GM19035 (cell line): ENCODE measurements around the gene THOC6.

ENCODE experiments used
- ATAC-seq: cut with Tn5 transposase; IDR thresholded peaks from one replicate; pipeline ENCODE4 v1.9.1; 2021; ENCODE audit not compliant: unreplicated experiment

THOC6 gene

DNA sequence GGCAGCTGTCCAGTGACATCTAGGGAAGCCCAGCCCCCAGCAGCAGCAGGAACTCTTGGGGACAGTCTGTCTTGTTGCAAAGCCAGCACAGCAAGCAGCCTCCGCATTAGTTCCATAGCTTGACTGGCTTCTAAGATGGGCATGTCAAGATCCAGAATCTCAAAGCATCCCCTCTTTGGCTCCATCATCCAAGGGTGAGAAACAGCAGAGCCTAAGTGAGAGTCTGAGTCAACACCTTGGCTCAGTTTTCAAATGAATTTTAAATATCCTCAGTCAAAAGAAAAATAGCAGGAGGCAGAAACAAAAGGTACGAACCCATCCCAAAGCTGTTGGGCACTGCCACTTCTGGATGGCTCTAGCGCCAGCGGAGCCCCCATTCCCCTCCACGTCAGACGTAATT lies 8.9 kb upstream of the THOC6 start:
- no peak for ATAC-seq

- ATAC-seq: no peak
Observed at GRCh38 chr16:3015865-3016521, 7.8 kb upstream of the THOC6 start.

GRCh38 chr16:3017344-3017743 lies 6.5 kb upstream of the THOC6 start:
- ATAC-seq: no peak

DNA sequence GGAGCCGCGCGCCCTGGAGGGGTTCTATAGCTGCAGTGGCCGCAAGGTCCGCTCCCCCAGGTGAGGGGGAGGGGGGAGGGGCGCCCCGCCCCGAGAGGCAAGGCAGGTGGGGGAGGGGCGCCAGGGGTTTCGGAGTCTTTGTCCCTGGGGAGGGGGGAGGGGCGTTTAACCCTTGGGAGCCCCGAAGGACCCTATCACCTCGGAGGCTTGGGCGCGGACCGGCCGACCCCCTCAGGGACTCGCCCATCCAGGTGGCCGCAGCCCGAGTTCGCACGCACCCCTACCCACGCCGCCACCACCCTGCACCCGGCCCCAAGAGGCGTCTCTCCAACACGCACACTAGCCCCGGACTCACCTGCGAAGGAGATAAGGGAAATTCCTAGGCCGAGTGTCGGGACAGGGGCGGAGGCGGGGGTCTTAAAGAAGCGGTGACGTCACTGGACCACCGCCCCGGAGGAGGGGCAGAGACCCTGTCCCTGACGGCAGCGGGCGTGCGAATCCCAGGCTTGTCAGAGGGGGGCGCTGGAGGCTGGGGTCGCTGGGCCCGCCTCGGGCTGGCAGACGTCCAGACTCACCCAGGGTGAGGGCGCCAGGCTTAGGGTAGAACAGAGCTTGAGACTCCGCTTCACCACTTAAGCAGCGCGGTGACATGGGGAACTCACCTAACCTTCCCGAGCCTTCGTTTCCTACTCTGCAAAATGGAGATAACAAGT lies 5.9 kb upstream of the THOC6 start, which contains the start of gene CLDN6:
TSS of gene CLDN6 (minus strand) at position 390 of the 713 bp plus-strand sequence. CDS start 2,162 bp downstream, outside the sequence.
- ATAC-seq: no peak

GRCh38 chr16:3019594-3020246 lies 4.1 kb upstream of the THOC6 start:
- no peak for ATAC-seq

GRCh38 chr16:3020247-3020603 lies 3.6 kb upstream of the THOC6 start, which contains the start of gene TNFRSF12A:
Gene TNFRSF12A, plus strand, starts transcription at chr16:3020368. Its CDS starts 30 bp downstream, at chr16:3020398.
- ATAC-seq: no peak

GRCh38 chr16:3020604-3021448 lies 3.0 kb upstream of the THOC6 start:
- ATAC-seq: no peak

DNA sequence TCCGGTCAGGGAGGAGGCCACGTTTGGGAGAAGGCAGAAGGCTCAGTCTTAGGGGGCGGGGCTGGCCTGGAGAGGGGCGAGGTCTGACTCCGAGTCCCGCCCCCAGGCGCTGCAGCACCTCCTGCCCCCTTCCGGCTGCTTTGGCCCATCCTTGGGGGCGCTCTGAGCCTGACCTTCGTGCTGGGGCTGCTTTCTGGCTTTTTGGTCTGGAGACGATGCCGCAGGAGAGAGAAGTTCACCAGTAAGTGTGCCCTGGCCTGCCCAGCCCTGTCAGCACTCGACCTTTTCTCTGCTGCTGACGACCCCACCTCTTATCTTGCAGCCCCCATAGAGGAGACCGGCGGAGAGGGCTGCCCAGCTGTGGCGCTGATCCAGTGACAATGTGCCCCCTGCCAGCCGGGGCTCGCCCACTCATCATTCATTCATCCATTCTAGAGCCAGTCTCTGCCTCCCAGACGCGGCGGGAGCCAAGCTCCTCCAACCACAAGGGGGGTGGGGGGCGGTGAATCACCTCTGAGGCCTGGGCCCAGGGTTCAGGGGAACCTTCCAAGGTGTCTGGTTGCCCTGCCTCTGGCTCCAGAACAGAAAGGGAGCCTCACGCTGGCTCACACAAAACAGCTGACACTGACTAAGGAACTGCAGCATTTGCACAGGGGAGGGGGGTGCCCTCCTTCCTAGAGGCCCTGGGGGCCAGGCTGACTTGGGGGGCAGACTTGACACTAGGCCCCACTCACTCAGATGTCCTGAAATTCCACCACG lies 2.2 kb upstream of the THOC6 start:
- no peak for ATAC-seq

- no peak for ATAC-seq
Observed at GRCh38 chr16:3022208-3022683, 1.6 kb upstream of the THOC6 start.

GRCh38 chr16:3022684-3023414 lies 986 bp upstream of the THOC6 start:
- no peak for ATAC-seq

DNA sequence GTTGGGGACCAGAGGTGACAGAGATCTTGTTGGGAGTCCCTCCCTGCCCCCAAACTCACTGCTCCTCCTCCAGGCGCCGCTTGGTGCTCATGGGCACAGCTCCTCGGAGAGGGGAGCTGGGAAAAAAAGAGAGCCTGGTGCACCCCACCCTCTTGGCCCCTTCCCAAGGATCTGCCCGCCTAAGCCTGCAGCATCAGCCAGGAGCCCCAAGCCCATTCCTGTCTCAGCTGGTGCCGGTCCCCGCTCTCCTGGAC lies 493 bp upstream of the THOC6 start:
- no peak for ATAC-seq

DNA sequence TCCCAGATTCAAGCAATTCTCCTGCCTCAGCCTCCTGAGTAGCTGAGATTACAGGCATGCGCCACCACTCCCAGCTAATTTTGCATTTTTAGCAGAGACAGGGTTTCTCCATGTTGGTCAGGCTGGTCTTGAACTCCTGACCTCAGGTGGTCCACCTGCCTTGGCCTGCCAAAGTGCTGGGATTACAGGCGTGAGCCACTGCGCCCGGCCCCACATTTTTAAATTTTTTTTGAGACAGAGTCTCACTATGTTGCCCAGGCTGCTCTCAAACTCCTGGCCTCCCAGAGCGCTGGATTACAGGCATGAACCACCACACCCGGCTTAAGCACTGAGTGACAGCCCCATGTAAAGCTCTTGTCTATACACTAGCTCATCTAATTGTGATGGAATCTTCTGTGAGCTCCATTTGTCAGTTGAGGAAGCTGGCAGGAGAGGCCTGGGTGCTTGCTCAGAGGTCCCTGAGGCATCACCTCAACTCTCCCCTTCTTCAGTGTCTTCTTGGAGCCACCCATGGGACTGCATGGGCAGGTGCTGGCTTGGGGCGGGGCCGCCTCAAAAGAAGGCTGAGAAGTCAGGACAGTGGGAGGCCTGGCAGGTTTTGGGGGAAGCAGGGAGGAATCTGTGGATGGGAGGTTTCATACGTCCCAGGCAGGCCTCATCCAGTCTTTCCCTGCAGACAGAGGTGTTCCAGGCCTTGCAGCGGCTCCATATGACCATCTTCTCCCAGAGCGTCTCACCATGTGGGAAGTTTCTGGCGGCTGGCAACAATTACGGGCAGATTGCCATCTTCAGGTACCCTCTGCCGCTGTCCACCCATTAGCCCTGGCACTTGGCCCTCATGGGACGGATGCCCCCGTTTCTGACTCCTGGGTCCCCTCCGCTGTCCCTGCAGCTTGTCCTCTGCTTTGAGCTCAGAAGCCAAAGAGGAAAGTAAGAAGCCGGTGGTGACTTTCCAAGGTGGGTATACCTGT lies 1.5 kb downstream of the THOC6 start:
- no peak for ATAC-seq

- ATAC-seq: no peak
Observed at GRCh38 chr16:3026003-3026378, 2.2 kb downstream of the THOC6 start.

GRCh38 chr16:3026609-3027488 lies 3.0 kb downstream of the THOC6 start:
- ATAC-seq: no peak

DNA sequence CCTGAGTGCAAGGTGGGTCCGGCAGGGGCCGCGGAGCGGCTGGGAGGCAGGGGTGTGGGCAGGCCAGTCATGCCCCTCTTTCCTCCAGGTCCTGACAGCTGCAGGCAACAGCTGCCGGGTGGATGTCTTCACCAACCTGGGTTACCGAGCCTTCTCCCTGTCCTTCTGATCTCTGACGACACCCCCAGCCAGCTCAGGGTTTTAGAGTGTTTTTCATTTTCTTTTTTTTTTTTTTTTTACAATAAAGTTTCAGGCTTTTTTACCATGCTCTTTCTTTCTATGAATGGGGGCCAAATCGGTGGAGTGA lies 3.6 kb downstream of the THOC6 start:
- ATAC-seq: no peak

GRCh38 chr16:3027983-3028715 lies 4.3 kb downstream of the THOC6 start:
- ATAC-seq: peak; percentile 27

DNA sequence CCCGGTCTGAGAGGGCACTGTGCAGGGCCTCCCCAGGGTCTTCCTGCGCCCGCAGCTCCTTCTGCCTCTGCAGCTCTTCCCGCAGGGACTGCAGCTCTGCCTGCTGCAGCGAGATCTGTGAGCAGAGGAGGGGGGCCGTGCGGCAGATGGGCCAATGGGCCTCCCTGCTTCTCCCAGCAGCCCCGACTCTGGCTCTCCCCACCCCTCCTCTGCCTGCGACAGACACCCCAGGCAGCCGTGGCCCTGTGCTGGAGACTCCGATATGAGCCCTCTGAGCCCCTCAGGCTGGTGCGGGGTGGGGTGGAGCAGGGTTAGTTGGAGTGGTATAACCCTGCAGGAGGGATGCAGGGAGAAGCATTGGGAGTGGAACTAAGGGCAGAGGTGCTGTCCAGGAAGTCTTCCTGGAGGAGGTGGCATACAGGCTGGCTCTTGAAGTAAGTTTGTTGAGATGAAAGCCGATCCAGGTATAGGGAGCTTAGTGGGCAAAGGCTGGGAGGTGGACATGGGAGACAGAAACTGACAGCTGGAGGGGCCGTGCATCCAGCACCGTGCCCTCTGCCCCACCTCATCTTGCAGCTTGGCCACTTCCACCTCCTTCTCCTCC lies 5.0 kb downstream of the THOC6 start:
- no peak for ATAC-seq
